ENCODE data around the gene ZNF516.
"Not testable (repeated sequence)": the region's sequence is repeated elsewhere in the genome, so short reads cannot be mapped to it uniquely, and the experiment has no call there.

ZNF516 gene

GRCh38 chr18:76490670-76491472, 4.2 kb downstream of the ZNF516 start:
- peak overlapping the region; percentile 57 for H3K4me3 ChIP-seq (ENCODE audit: low read depth, low read length)

GRCh38 chr18:76490033-76490432, 5.0 kb downstream of the ZNF516 start:
- peak overlapping the region; percentile 57 for H3K4me3 ChIP-seq (ENCODE audit: low read depth, low read length)

GRCh38 chr18:76489081-76489480, 6.0 kb downstream of the ZNF516 start:
- no peak overlapping the region for H3K4me3 ChIP-seq (ENCODE audit: low read depth, low read length)

GRCh38 chr18:76488190-76488589, 6.9 kb downstream of the ZNF516 start:
- no peak overlapping the region for H3K4me3 ChIP-seq (ENCODE audit: low read depth, low read length)

- H3K4me3 ChIP-seq (ENCODE audit: low read depth, low read length): no peak overlapping the region
Observed at GRCh38 chr18:76487782-76488181, 7.3 kb downstream of the ZNF516 start.

GRCh38 chr18:76487070-76487469, 8.0 kb downstream of the ZNF516 start:
- no peak overlapping the region for H3K4me3 ChIP-seq (ENCODE audit: low read depth, low read length)

- no peak overlapping the region for H3K4me3 ChIP-seq (ENCODE audit: low read depth, low read length)
Observed at GRCh38 chr18:76486574-76486973, 8.5 kb downstream of the ZNF516 start.

- H3K4me3 ChIP-seq (ENCODE audit: low read depth, low read length): no peak overlapping the region
Observed at GRCh38 chr18:76486038-76486437, 9.0 kb downstream of the ZNF516 start.

GRCh38 chr18:76484749-76485387, 10.2 kb downstream of the ZNF516 start:
- H3K4me3 ChIP-seq (ENCODE audit: low read depth, low read length): no peak overlapping the region

- H3K4me3 ChIP-seq (ENCODE audit: low read depth, low read length): no peak overlapping the region
Observed at GRCh38 chr18:76483780-76484179, 11.3 kb downstream of the ZNF516 start.

GRCh38 chr18:76482971-76483691, 11.9 kb downstream of the ZNF516 start:
- no peak overlapping the region for H3K4me3 ChIP-seq (ENCODE audit: low read depth, low read length)

GRCh38 chr18:76482267-76482666, 12.8 kb downstream of the ZNF516 start:
- H3K4me3 ChIP-seq (ENCODE audit: low read depth, low read length): no peak overlapping the region

GRCh38 chr18:76480913-76481312, 14.1 kb downstream of the ZNF516 start:
- no peak overlapping the region for H3K4me3 ChIP-seq (ENCODE audit: low read depth, low read length)

- no peak overlapping the region for H3K4me3 ChIP-seq (ENCODE audit: low read depth, low read length)
Observed at GRCh38 chr18:76479351-76480238, 15.4 kb downstream of the ZNF516 start.

- H3K4me3 ChIP-seq (ENCODE audit: low read depth, low read length): no peak overlapping the region
Observed at GRCh38 chr18:76476665-76477561, 18.1 kb downstream of the ZNF516 start.

GRCh38 chr18:76475450-76476194, 19.4 kb downstream of the ZNF516 start:
- no peak overlapping the region for H3K4me3 ChIP-seq (ENCODE audit: low read depth, low read length)

GRCh38 chr18:76474824-76475223, 20.2 kb downstream of the ZNF516 start:
- no peak overlapping the region for H3K4me3 ChIP-seq (ENCODE audit: low read depth, low read length)

- H3K4me3 ChIP-seq (ENCODE audit: low read depth, low read length): not testable (repeated sequence)
Observed at GRCh38 chr18:76473521-76473920, 21.5 kb downstream of the ZNF516 start.

GRCh38 chr18:76472829-76473228, 22.2 kb downstream of the ZNF516 start:
- no peak overlapping the region for H3K4me3 ChIP-seq (ENCODE audit: low read depth, low read length)
